Adrenal gland (tissue), 5 donors: ENCODE measurements around the gene TOLLIP.

ENCODE experiments used
- CTCF ChIP-seq, 6 experiments: fragments of 450-650 bp in 4 of 6; fragments of 200-600 bp in 2 of 6; sonication (generic) in 1 of 6; IDR thresholded peaks; 1 replicate in 5 of 6; 2 replicates in 1 of 6; pipeline versions ENCODE4 v1.5.1 to v1.8.0; 2016 to 2021; ENCODE audit warnings: antibody characterized with exemption in 6 of 6, mild to moderate bottlenecking in 2 of 6, moderate library complexity in 1 of 6
- POLR2A ChIP-seq, 2 donors: fragments of 450-650 bp; IDR thresholded peaks; one replicate each; pipeline ENCODE4 v1.6.1; 2017; ENCODE audit warnings: antibody characterized with exemption in 2 of 2, mild to moderate bottlenecking in 2 of 2, moderate library complexity in 1 of 2
- donor health status: DM: no; HTN: no; CAD: no.

GRCh38 chr11:1323774-1324173 lies 14.3 kb upstream of the TOLLIP start:
- TF ChIP-seq CTCF (IDR thresholded peaks at IDR 0.05) (no peak), POLR2A (IDR thresholded peaks at IDR 0.05) (no peak)
